Activated T-helper 1 cell treated with anti-CD3 and anti-CD28 coated beads, Interleukin-12 subunit alpha, Interleukin-12 subunit beta, Interleukin-2, Interleukin-4 antibody, amounts not matched to agents 30 ng/mL and 10 ng/mL and 1 ng/mL, durations not matched to agents 14 hours and 24 hours and 36 hours (primary cell): ENCODE results near the gene ME3. TPM values are rescaled to one million over a fixed set of nuclear protein-coding genes. Genes with fewer than 3 reads are reported as not detected.

Experiments
- DNase-seq: peaks from one replicate; pipeline ENCODE4 v3.0.0; 2021; ENCODE audit warnings: low spot score
- H3K27ac Mint-ChIP-seq: one replicate; pipeline ENCODE4 v1.8.0; 2021; ENCODE audit warnings: mild to moderate bottlenecking, mixed read lengths
- H3K27me3 Mint-ChIP-seq: one replicate; pipeline ENCODE4 v1.8.0; 2022; ENCODE audit warnings: mild to moderate bottlenecking, moderate library complexity, mixed read lengths; ENCODE audit not compliant: insufficient read depth
- H3K36me3 Mint-ChIP-seq: one replicate; pipeline ENCODE4 v1.8.0; 2021; ENCODE audit warnings: low read depth, mixed read lengths
- H3K4me1 Mint-ChIP-seq: one replicate; pipeline ENCODE4 v1.8.0; 2021; ENCODE audit warnings: low read depth, mixed read lengths
- H3K4me3 Mint-ChIP-seq: one replicate; pipeline ENCODE4 v1.8.0; 2021; ENCODE audit warnings: mild to moderate bottlenecking, moderate library complexity, mixed read lengths
- H3K9me3 Mint-ChIP-seq: one replicate; pipeline ENCODE4 v1.8.0; 2021; ENCODE audit warnings: mixed read lengths
- intact Hi-C: fragments of 100-400 bp; cut with micrococcal nuclease; formaldehyde crosslinking; loops from one replicate; pipeline ENCODE4 v1.15.1; 2024
- total RNA-seq: library from RNA; stranded (reverse); gene quantifications from 2 replicates; pipeline ENCODE4 v1.2.3, GENCODE V29; 2022

ME3 gene
- total RNA-seq, 1 donor from 2014 or later = 12.8 TPM

GRCh38 chr11:86499723-86500129 lies 172.7 kb downstream of the ME3 start:
- no peaks in the 10 kb centered on the region for H3K4me1 Mint-ChIP-seq
- no peak for DNase-seq
- intact Hi-C loops = loop anchor here (5.0 kb wide), 3 partner anchors 188 to 747 kb away; no protein-coding TSS in a partner anchor
- no peaks in the 10 kb centered on the region for H3K36me3 Mint-ChIP-seq
- no peaks in the 10 kb centered on the region for H3K9me3 Mint-ChIP-seq
- H3K27me3 Mint-ChIP-seq = peaks cover 11% of the 10 kb centered on the region
- H3K4me3 Mint-ChIP-seq = no peak overlapping the region
- no peak overlapping the region for H3K27ac Mint-ChIP-seq

GRCh38 chr11:86497836-86498235 lies 174.6 kb downstream of the ME3 start:
- Mint-ChIP-seq H3K27me3 (peaks cover 11% of the 10 kb centered on the region), H3K9me3 (no peaks in the 10 kb centered on the region), H3K4me1 (no peaks in the 10 kb centered on the region), H3K4me3 (no peak overlapping the region), H3K36me3 (no peaks in the 10 kb centered on the region), H3K27ac (no peak overlapping the region)
- DNase-seq = no peak
- intact Hi-C loops = no loop called here

- no peak overlapping the region for H3K4me3 Mint-ChIP-seq
- no peak overlapping the region for H3K27ac Mint-ChIP-seq
- intact Hi-C loops = no loop called here
- no peak for DNase-seq
- H3K36me3 Mint-ChIP-seq = no peaks in the 10 kb centered on the region
- no peaks in the 10 kb centered on the region for H3K4me1 Mint-ChIP-seq
- H3K9me3 Mint-ChIP-seq = no peaks in the 10 kb centered on the region
- peaks cover 11% of the 10 kb centered on the region for H3K27me3 Mint-ChIP-seq
These were observed 175.1 kb downstream of the ME3 start for GRCh38 chr11:86497310-86497709.

GRCh38 chr11:86495351-86495750 lies 177.1 kb downstream of the ME3 start:
- no peaks in the 10 kb centered on the region for H3K9me3 Mint-ChIP-seq
- no peak overlapping the region for H3K27ac Mint-ChIP-seq
- no peaks in the 10 kb centered on the region for H3K4me1 Mint-ChIP-seq
- peaks cover 11% of the 10 kb centered on the region for H3K27me3 Mint-ChIP-seq
- no peak overlapping the region for H3K4me3 Mint-ChIP-seq
- intact Hi-C loops = no loop called here
- DNase-seq = no peak
- no peaks in the 10 kb centered on the region for H3K36me3 Mint-ChIP-seq

- no peaks in the 10 kb centered on the region for H3K36me3 Mint-ChIP-seq
- DNase-seq = no peak
- H3K27me3 Mint-ChIP-seq = peaks cover 2% of the 10 kb centered on the region
- intact Hi-C loops = no loop called here
- H3K27ac Mint-ChIP-seq = no peak overlapping the region
- no peaks in the 10 kb centered on the region for H3K9me3 Mint-ChIP-seq
- H3K4me3 Mint-ChIP-seq = no peak overlapping the region
- no peaks in the 10 kb centered on the region for H3K4me1 Mint-ChIP-seq
These were observed 179.9 kb downstream of the ME3 start for GRCh38 chr11:86492370-86493010.

GRCh38 chr11:86491027-86491426 lies 181.4 kb downstream of the ME3 start:
- H3K9me3 Mint-ChIP-seq = no peaks in the 10 kb centered on the region
- H3K4me3 Mint-ChIP-seq = no peak overlapping the region
- H3K27me3 Mint-ChIP-seq = peaks cover 2% of the 10 kb centered on the region
- H3K36me3 Mint-ChIP-seq = no peaks in the 10 kb centered on the region
- no peak for DNase-seq
- H3K4me1 Mint-ChIP-seq = peaks cover 8% of the 10 kb centered on the region
- intact Hi-C loops = loop anchor here (2.0 kb wide), 1 partner anchor 14 kb away; no protein-coding TSS in a partner anchor
- H3K27ac Mint-ChIP-seq = no peak overlapping the region

- Mint-ChIP-seq H3K27me3 (peaks cover 2% of the 10 kb centered on the region), H3K27ac (no peak overlapping the region), H3K4me3 (no peak overlapping the region), H3K9me3 (no peaks in the 10 kb centered on the region), H3K4me1 (peaks cover 10% of the 10 kb centered on the region), H3K36me3 (no peaks in the 10 kb centered on the region)
- no peak for DNase-seq
- intact Hi-C loops = loop anchor here (2.0 kb wide), 1 partner anchor 14 kb away; no protein-coding TSS in a partner anchor
These were observed 181.8 kb downstream of the ME3 start for GRCh38 chr11:86490582-86490981.

GRCh38 chr11:86489442-86489841 lies 183.0 kb downstream of the ME3 start:
- Mint-ChIP-seq H3K27ac (no peak overlapping the region), H3K9me3 (no peaks in the 10 kb centered on the region), H3K36me3 (no peaks in the 10 kb centered on the region), H3K27me3 (peaks cover 2% of the 10 kb centered on the region), H3K4me1 (peaks cover 10% of the 10 kb centered on the region), H3K4me3 (no peak overlapping the region)
- DNase-seq = no peak
- intact Hi-C loops = no loop called here

- H3K4me1 Mint-ChIP-seq = peaks cover 10% of the 10 kb centered on the region
- no peak for DNase-seq
- H3K36me3 Mint-ChIP-seq = no peaks in the 10 kb centered on the region
- H3K27ac Mint-ChIP-seq = no peak overlapping the region
- peaks cover 2% of the 10 kb centered on the region for H3K27me3 Mint-ChIP-seq
- intact Hi-C loops = no loop called here
- H3K4me3 Mint-ChIP-seq = no peak overlapping the region
- no peaks in the 10 kb centered on the region for H3K9me3 Mint-ChIP-seq
These were observed 183.9 kb downstream of the ME3 start for GRCh38 chr11:86488553-86488952.

- Mint-ChIP-seq H3K4me1 (peaks cover 10% of the 10 kb centered on the region), H3K9me3 (no peaks in the 10 kb centered on the region), H3K4me3 (no peak overlapping the region), H3K27ac (no peak overlapping the region), H3K27me3 (peaks cover 2% of the 10 kb centered on the region), H3K36me3 (no peaks in the 10 kb centered on the region)
- intact Hi-C loops = no loop called here
- DNase-seq = no peak
These were observed 184.7 kb downstream of the ME3 start for GRCh38 chr11:86487671-86488070.

GRCh38 chr11:86486261-86487030 lies 186.0 kb downstream of the ME3 start:
- no peak overlapping the region for H3K4me3 Mint-ChIP-seq
- H3K27ac Mint-ChIP-seq = peak overlapping the region; percentile 63
- H3K36me3 Mint-ChIP-seq = no peaks in the 10 kb centered on the region
- H3K4me1 Mint-ChIP-seq = peaks cover 10% of the 10 kb centered on the region
- intact Hi-C loops = no loop called here
- peaks cover 2% of the 10 kb centered on the region for H3K27me3 Mint-ChIP-seq
- no peak for DNase-seq
- H3K9me3 Mint-ChIP-seq = no peaks in the 10 kb centered on the region

- H3K9me3 Mint-ChIP-seq = no peaks in the 10 kb centered on the region
- H3K27me3 Mint-ChIP-seq = no peaks in the 10 kb centered on the region
- no peak for DNase-seq
These were observed 187.6 kb downstream of the ME3 start for GRCh38 chr11:86484795-86485166.

GRCh38 chr11:86483940-86484794 lies 188.2 kb downstream of the ME3 start:
- DNase-seq = no peak
- Mint-ChIP-seq H3K4me1 (peaks cover 10% of the 10 kb centered on the region), H3K9me3 (no peaks in the 10 kb centered on the region), H3K36me3 (no peaks in the 10 kb centered on the region), H3K4me3 (no peak overlapping the region), H3K27ac (no peak overlapping the region), H3K27me3 (no peaks in the 10 kb centered on the region)
- intact Hi-C loops = no loop called here

More at GRCh38 chr11:86484795-86485166, 187.6 kb downstream of the ME3 start:
- no peak overlapping the region for H3K27ac Mint-ChIP-seq
- no peak overlapping the region for H3K4me3 Mint-ChIP-seq
- H3K36me3 Mint-ChIP-seq = no peaks in the 10 kb centered on the region
- H3K4me1 Mint-ChIP-seq = peaks cover 10% of the 10 kb centered on the region
- intact Hi-C loops = no loop called here
